HCT116 (cell line): ENCODE data around the gene CILP2.

Experiments used
- POLR2AphosphoS5 ChIP-seq: IDR thresholded peaks from 2 replicates; pipeline ENCODE4 v1.6.1; 2011; ENCODE audit warnings: mild to moderate bottlenecking, low read depth, low read length, moderate library complexity
- SRF ChIP-seq: IDR thresholded peaks from 2 replicates; pipeline ENCODE4 v1.6.1; 2012; ENCODE audit warnings: low read depth
- ZNF274 ChIP-seq: fragments of 200-500 bp; sonication (Bioruptor generic); IDR thresholded peaks from 2 replicates; pipeline ENCODE4 v1.6.1; 2014; ENCODE audit warnings: mild to moderate bottlenecking, low read depth, low read length, inconsistent platforms

- no peak for TF ChIP-seq SRF
- no peak for TF ChIP-seq POLR2AphosphoS5
- TF ChIP-seq ZNF274: no peak
Measured at GRCh38 chr19:19537075-19538048, 703 bp upstream of the CILP2 start.
